DMS153 (cell line): ENCODE measurements around the gene NIPSNAP3A.

Source experiments
- DNase-seq: peaks from one replicate; lab custom pipeline; 2025; lab: John Stamatoyannopoulos, UW

Gene NIPSNAP3A

DNA sequence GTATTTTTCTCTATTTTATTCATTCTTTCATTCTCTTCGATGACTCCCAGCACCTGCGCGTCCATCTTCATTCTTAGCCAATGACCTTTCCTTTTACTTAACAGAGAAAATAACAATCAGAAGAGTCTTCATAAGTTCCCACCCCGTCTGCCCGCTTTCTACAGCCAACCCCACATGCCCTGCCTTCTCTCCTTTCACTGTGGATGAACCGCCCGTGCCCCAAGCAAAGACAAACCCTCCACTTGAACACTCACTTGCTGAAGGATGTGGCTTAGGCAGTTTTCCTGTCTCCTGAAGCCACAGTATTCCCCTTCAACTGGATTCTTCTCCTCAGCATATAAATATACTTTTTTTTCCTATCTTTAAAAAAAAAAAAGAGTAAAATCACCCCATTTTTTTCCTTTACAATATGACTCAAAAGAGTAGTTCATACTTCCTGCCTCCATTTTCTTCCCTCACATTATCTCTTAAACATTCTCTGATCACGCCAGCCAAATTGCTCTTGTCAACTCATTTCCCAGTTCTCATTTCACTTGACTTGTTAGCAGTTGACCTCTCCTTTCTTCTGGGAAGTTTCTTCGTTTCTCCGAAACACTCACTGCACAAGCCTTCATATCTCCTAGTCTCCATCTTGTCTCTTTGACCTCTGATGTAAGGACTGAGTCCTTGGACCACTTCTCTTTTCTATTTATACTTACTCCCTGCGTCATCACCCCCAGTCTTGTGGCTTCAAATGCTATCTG lies 27.5 kb downstream of the NIPSNAP3A start:
- DNase-seq = no peak

DNA sequence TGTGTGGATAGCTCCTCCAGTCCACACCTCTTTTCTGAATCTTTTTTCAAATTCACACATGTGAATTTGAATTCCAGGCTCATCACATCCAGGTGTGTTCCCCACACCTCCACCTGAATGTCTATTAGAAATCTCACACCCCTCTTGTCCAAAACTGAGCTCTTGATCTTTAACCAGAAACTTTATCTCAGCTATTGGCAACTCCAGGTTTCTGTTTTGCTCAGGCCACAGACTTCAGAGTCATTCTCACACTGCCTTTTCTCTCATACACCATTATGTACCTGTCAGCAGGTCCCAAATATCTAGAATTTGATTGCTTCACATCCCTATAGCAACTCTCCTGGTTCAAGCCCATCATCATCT lies 28.1 kb downstream of the NIPSNAP3A start:
- no peak for DNase-seq

DNA sequence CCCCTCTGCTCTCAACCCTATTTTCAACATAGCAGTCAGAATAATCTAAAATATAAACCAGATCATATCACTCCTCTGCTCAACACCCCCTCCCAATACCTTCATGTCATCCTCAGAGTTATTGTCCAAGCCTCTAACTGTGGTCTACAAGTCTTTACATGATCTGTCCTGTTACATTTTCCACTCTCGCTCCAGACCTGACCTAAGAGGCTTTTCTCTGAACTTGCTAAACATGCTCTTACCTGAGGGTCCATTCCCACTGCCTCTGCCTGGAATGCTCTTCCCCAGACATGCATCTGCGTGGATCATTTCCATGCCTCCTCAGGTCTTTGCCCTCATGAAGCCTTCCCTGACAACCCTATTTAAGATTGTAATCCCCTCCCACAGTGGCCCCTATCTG lies 28.5 kb downstream of the NIPSNAP3A start:
- DNase-seq = no peak

DNA sequence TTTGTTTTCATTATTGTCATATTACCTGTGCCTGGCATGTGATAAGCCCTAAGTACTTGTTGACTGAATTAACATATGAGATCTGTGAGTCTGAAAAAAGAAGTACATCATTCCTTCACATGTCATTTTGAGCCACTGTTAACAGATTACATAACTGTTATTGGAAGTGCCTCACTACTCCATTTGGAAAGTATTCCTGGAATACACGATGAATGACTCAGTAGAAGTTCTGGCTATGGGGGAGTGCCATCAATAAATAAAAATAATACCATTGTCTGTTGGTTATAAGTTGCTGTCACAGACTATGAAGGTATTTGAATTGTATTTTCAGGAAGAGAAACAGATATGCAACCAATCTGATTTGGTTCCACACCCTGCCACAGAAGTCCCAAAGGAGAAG lies 29.3 kb downstream of the NIPSNAP3A start:
- no peak for DNase-seq

DNA sequence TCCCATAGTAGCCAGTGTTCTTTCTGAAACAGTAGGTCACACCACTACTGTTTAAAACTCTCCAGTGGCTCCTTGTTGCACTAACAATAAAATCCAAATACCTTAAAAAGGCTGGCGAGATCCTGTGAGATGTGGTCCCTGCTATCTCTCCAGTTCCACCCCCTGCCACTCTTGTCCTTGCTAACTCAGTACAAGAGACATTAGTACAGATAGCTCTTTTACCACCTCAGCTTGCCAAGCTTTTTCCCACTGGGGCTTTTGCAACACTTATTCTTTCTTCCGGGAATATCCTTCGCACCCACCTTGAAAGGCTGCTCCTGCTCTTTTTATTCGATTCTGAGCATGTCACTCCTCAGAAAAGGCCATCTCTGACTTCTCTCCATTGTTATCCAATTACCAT lies 31.3 kb downstream of the NIPSNAP3A start:
- no peak for DNase-seq

DNA sequence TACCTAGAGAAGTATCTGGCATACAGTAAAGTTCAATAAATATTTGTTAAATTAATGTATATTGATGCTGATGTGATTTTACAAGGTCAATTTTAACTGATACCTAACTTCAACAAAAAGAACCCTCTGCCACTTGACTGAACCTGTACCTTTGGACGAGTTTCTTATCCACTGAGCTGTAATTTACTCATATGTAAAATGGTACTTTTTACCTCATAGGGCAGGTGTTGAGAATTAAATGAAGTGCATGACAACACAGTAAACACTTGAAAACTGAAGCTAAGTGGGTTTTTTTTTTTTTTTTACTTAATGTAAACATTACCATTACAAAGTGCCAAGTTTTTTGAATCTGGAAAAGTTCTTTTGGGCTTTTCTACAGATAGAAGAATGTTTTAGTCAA lies 31.9 kb downstream of the NIPSNAP3A start:
- no peak for DNase-seq

DNA sequence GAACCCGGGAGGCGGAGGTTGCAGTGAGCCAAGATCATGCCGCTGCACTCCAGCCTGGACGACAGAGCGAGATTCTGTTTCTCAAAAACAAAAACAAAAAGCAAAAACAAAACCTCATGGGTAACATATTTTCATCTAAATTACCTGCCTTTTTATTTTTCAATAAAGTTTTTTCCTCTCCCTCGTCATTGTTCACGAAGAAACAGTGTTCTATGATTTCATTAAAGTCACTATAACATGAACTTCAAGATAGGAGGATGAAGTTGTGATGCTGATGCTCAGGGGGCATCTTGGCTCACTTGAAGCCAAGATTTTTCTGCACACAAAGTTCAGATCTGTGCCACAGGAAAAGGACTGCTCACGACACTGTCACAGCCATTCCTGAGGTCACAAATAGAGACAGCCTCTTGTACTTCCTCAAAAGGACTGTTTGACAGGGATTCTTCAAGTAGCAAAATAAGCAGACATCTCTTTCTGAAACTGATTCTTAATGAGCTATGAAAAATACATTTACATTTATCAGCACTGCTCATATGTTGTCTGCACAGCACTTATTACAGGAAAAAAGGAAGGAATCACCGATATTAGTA lies 32.6 kb downstream of the NIPSNAP3A start:
- DNase-seq = no peak

DNA sequence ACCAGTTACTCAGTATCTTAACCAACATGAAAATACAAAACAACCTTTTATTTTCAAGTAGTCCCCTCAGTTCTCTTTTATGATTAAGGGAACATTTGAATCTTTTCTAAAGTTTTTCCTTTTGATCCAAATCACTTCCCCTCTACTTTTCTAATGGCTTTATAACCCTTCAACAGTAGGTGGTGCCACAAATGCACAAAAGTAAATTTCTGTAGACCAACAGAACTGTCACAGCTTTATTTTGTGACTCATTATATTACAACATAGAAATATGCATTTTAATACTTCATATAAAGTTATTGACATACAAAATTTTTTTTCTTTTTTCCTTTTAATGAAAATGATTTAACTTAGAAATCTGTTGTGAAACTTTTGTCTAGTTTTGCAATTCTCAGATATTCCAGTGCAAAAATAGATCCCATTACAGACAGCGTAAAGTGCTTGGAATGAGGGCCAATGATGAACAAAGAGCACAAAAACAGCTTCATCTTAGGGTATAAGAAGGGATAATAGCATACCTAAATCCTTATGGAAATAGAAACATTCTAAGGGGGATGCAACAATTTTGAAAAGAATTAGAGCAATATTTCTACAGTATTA lies 33.4 kb downstream of the NIPSNAP3A start:
- no peak for DNase-seq

DNA sequence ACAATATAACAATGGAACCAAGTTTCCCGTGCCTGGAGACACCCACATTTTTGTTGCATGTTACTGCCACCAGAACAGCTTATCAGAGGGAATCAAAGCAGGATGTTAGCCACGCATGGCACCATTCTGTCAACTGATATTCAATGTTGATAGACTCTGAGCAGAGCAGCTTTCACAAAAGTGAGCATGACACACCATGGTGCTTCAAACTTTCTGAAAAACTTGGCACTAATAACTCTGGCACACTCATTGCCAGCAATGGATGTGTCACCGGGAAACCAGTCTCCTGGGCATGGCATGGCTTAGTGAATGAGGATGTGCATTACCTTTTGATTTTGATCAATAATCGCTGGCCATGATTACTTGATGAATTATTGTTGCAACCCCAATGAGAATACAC lies 36.1 kb downstream of the NIPSNAP3A start:
- DNase-seq = no peak

DNA sequence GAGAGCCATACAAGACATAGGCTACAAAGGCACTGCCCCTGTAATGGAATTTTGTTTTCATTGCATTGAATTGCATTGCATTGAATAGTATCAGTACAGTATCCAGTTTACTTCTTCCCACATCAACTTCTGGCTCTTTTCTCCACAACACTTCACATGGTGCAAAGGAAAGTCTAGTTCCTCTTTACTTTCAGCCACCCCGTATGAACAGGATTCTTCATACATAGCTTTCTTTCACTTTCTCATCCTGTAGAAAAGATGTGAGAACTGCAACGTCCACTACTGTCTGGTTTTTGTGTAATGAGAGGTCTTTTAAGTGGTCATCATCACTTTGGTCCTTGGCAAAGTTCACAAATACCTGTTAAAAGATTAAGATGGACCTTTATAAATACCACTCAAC lies 36.6 kb downstream of the NIPSNAP3A start:
- no peak for DNase-seq

DNA sequence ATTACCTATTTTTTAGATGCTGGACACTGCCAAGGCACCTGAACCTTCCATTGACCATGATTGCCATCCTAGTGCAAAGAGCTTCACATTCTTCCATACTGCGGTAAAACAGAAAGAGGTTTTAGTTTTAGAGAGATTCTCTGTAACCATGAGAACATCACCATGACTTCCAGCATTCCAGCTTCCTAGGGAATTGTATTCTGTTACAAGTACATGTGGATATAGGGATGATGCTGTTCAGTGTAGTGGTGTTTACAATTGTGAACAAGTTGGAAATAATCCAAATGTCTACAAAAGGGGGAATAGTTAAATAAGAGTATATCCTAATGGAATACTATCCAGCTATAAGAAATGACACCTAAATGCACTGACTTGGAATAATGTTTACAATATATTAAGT lies 38.8 kb downstream of the NIPSNAP3A start:
- DNase-seq = no peak

DNA sequence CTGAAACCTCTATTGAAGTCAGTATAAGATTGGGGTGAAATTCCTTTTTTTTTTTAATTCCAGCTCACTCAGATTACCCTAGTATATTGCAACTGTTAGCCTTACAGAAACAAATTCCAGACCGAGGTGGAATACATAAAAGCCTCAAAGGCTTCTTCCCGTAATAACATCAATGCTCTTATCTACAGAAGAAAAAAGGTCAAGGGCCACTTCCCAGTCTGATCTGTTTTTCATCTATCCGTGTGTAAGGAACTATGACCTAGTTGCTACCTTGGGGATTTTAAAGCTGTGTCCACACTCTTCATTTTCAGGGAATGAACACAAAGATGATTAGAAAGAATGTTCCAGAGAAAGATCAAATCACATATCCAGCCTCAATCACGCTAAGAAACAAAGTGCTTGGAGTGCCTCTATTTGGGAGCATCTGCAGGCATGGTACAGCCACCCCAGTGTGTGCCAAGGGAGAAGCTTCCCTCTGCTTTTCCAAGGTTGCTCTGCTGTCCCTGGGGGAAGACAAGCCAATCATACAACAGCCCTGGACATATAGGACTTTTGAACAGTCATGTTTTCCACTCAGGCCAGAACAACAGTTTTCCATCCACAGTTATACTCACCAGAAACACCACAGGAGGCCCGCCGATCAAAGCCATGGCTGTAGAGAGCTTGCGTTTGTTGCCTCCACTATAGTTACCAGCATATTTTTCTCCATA lies 40.0 kb downstream of the NIPSNAP3A start:
- DNase-seq = no peak

DNA sequence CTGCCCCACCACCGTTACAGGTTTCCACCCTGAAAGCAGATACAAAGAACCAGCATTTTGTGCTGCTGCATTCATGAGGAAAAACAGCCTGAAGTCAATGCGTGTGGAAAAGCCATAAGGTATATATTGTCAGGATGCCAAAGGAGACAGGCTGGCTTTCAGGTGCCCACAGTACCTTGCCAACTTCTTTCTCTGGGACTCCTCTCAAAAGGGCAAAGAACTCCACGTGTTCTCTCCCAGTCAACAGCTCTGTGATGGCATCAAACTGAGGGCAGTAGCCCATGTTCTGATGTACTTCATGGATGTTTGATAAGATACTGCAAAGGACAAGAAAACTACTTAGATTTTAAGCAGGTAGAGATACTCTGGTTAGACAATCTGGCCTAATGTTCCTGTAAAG lies 40.8 kb downstream of the NIPSNAP3A start:
- no peak for DNase-seq

DNA sequence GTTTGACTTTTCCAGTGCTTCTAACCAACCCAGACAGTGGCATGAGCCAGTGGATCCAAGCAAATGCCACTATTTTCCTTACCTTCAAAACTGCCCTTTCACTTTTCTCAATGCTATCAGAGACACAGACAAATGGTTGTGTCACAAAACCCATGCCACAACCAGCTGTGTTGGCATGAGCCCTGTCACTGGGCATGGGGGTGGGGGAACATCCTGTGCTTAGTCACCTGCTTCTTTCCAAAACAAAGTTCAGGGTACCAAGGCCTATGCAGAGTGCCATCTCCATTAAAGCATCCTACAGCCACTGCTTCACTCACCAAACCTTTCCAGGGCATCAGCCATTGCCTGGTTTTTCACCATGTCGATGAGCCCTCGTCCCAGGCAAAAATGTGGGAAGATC lies 46.6 kb downstream of the NIPSNAP3A start:
- DNase-seq = no peak

DNA sequence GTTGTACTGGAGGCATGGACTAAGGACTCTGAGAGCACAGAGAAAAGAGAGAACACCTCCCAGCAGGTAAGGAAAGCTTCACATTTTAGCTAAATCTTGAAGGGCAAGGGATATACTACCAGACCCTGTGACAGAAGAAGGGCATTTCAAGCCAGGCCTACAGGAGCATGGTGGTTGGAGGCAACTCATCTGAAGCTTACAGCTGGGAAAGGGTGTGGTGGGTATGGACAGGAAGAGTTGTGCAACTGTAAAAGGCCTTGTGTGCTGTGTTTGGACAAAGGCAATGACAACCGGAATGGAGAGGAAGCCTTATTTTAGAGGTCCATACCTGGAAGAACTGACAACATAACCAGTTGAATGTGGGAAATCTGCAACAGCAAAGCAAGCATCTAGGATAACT lies 47.6 kb downstream of the NIPSNAP3A start:
- no peak for DNase-seq

DNA sequence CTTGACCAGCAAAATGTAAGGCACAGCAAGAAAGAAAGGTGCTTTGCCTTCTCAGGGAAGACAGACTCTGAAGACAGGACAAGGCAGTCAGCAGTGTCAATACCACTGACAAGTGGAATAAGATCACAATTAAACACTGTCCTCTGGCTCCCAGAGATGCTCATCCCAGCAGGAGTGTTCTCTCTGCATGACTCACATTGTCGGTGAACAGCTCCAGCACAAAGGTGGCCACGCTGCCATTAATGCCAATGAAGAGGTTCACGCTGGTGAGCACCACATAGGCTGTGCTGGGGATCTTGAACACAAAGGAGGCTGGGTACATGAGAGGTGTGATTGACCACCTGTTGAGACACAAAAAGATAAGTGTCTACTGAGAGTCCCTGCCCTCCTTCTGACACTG lies 48.4 kb downstream of the NIPSNAP3A start:
- no peak for DNase-seq

DNA sequence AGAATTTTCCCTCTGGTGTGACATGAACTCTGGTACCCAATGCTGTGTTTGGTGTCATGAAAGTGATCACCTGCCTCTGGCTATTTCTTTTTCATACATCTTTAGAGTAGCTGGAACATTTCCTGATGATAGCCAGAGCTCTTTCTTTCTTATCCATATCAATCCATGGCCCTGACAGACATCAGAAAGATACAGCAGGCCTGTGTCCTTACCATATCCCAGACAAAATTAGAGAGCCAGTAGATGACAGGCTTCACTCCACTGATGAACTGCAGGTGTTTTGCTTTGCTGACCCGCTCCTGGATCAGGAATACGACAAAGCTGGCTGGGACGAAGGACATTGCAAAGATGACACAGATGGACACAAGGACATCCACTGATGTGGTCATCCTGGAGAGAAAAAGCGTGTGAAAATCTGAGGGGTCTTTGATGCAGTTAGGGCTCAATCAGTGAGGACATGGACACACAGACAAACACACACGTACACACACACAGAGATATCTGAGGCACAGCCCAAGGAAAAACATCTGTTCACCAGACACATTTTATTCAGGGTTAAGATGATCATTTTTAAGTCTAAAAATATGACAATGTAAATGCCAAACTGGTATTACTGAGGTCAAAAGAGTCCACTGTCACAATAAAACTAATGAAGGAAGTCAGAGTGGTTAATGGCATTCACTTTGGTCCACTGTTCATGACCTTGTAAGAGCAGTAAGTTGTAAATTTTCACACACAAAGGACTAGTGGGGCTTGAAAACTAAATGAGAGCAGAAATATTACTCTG lies 50.9 kb downstream of the NIPSNAP3A start:
- no peak for DNase-seq

DNA sequence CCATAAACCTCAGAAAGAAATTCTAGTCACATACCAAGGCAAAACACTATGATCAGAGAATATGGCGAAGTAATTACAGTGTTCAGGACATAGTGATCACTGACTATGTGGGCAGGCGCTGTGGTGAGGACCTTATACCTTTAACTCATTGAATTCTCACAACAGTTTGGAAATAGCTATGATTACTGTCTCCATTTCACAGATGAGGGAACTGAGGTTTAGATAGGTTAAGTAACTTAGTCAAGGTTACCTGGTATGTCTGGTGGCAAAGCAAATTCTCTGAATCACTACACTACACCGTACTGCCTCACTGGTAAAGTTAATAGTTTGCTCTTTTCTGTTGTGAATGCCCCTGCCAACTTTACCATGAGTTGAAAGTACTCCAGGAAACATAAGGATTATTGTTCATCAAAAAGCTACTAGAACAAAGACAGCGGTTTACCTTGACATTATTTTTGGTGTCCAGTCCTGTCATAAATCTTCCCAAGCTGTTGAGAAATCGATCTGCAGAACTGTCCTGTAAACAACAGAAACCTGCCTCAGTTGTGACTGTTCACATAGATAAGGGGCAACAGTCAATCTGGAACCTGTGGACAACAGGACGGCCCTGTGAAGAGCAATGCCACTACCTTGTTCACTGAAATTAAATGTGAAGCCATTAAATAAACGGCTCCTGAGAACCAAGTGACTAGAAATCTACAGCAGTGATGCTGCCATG lies 52.7 kb downstream of the NIPSNAP3A start:
- no peak for DNase-seq

DNA sequence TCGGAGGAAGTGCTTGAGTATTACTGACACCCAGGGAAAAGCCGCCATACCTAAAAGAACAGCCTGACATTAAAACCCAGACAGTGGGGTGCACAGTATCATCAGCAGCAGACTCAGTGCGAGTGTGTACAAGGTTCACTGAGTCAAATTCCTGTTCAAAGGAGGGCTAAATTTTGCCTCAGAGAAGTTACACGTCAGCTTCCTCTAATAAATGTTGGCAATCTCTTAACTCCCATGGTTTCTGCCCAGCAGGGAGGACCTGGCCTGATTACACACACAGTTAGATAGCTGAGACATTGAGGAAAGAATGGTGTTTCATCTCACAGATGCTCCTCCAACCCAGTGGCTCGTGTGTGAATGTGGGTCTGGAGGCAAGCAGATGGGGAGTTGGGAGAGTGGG lies 54.6 kb downstream of the NIPSNAP3A start:
- no peak for DNase-seq

DNA sequence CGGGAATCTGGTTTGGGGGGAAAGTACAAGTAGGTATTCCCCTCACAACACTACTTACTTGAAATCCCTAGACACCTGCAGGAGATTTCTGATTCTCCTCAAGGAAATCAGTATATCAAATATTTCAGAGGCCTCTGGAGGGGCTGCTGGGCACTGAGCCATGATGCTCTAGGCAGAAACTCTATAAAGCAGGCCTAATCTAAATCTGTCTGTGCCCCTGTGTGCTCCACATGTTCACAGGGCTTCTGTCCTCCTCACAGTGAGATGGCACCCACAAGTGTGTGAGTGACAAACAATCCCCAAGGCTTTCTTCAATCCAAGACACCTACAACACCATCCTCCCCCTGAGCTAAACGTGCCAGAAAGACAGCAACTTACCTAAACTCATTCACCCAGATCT lies 55.4 kb downstream of the NIPSNAP3A start:
- DNase-seq = no peak

DNA sequence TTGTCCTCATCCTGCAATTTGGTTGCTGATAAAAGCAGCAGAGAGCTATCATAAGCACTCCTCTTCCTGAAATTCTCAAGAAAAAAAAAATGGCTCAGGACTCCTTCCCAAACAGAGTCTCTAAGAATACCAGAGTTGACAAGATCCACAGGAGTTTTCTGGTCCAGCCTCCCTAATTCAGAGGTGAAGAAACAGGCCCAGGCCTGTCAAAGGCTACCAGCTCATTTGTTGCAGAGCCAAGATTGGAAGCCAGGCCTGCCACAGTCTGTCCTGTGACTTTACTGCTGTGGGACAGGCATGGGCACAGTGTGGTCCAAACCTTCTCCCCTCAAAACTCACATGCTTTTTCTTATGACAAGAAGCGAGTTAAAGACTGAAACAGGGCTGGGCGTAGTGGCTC lies 58.0 kb downstream of the NIPSNAP3A start:
- DNase-seq = no peak
